ENCODE data around the gene HS6ST3.

Gene HS6ST3

GRCh38 chr13:96860882-96861281, 771.0 kb downstream of the HS6ST3 start:
- no peak for DNase-seq

DNA sequence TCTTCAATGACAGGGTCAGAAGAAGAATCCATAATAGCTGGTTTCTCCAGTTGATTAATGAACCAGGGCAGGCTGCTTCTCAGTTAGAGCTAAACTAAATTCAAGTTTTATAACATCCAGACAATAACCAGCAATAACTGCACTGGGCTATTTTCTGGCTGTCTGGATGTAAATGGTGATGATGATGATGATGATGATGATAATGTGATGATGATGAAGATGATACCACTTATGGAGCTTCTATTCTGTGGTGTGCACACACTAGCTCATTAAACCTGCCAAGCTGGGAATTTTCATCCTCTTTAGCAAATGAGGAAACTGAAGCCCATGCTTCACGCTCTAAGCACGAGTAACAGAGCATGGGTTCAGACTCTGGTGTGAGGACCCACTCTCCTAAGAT, 772.2 kb downstream of the HS6ST3 start:
- DNase-seq: no peak

GRCh38 chr13:96862999-96863398, 773.1 kb downstream of the HS6ST3 start:
- DNase-seq: no peak

DNA sequence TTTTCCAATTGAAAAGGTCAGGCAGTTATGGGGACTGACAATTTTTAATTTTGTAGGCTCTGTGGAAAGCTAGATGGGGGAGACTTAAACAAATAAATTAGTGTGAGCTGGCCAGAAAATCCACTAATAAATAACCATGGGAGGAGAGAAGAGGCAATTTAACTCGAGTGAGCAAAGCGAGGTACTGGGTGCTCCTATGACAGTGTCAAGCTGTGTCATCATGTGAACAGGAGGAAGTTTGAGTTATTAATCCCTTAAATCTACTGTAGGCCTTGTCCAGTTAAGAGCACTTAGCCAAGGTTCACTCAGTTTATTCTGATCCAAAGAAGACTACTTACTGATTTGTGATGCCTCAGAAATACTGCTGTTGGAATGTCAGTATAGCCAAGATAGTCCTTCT, 781.6 kb downstream of the HS6ST3 start:
- DNase-seq: no peak

GRCh38 chr13:96880419-96880818, 790.5 kb downstream of the HS6ST3 start:
- DNase-seq: no peak
